Inflammatory macrophage treated with lipopolysaccharide for 4 hours (primary cell): ENCODE data around the gene SCML2.
"Not testable (repeated sequence)": the region's sequence is repeated elsewhere in the genome, so short reads cannot be mapped to it uniquely, and the experiment has no call there.

Source experiments
- DNase-seq: peaks from one replicate; pipeline ENCODE4 v3.0.0-alpha.2; 2020

SCML2 gene

DNA sequence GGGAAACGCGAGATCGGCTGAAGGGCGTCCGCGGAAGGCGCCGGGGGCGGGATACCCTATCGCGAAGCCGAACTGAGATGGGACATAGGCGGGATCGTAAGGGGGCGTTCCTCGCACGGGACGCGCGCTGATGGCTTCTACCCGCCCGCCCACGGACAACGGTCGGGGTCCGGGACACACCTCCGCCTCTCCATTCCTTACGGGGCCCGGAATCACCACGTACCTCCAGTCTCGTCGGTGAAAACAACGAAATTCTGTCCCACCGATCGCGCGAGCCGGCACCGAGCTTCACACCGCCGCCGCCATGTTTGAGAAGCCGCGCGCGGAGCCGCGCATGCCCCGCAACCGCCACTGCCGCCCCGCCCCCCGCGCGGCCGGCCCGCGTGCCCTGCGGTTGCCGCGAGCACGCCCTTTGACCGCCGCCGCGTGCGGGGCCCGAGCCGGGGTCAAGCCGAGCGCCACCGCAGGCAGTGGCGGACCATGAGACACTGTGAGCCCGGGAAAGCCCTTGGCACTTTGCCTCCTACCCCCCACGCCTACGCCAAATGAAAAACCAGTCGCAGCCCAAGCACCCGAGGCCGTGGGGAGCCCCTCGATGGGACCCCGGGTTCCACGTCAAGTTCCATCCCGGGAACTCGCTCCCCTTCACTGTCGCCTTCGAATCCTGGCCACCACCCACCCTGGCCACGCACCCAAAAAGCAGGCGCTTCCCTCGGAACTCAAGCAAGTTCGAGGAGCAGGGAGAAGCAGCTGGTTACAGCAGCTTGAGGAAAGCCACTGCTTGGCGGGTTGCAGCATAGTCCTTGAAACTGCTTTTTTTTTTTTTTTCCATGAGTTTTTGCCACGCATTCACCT is at the start of gene SCML2:
SCML2 (minus strand) TSS at position 320 of the 855 bp plus-strand sequence. CDS start 20,617 bp downstream, outside the sequence.
- DNase-seq = peak; percentile 21

DNA sequence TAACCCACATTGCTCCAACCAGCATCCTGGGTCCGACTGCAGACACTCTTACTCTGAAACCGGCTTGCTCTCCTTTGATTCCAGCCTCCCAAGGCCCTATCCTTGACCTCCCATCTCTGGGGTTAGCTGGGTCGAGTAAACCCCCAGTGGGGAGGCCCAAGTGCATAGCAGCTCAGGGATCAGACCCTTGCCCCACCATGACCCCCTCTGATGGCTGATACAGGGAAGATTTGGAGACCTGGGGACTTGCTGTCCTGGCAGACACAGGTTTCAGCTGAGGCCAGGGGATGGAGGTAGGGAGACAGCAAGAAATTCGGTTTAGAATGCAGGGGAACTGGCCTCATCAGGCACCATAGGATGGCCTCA is 47.3 kb upstream of the SCML2 start:
- DNase-seq = no peak

DNA sequence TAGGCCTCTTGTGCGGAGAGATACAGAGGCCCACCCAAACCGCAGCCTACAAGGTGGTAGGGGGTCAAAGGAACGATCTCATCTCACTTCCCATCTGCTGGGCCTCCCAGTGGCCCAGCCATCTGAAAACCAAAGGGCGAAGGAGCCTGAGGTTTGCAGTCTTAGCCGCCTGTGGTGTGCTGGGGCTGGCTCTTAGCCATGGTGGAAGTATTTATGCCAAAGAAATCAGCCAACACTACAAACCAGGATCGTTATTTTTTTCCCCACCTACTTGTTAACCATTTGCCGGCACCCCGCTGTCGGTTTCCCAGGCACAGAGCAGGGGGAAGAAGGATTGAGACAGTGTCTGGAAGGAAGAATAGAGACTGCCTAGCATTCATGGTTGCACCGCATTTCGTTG is 40.0 kb upstream of the SCML2 start:
- DNase-seq = no peak

DNA sequence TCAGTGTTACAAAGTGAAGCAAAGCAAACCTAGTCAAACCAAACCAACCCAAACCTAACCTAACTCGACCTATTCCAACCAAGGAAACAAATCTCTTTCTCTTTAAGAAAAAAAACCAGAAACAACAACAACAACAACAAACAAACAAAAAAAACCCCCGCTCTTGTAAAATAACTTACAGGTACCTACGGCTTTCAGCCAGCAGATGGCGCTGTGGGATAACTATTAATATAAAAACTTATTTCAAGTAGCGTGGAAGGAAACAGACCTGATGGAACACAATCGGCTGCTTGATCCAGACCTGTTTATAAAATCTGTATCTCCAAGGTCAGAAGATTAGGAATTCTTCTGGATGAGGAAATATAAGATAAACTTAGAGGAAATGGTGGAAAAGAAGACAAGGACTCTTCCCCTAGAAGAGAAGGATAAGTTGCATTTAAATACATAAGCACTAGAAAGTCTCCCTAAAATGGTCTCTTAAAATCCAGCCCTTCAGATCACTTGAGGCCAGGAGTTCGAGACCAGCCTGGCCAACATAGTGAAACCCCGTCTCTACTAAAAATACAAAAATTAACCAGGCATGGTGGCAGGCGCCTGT is 36.6 kb upstream of the SCML2 start:
- peak; percentile 44 for DNase-seq

DNA sequence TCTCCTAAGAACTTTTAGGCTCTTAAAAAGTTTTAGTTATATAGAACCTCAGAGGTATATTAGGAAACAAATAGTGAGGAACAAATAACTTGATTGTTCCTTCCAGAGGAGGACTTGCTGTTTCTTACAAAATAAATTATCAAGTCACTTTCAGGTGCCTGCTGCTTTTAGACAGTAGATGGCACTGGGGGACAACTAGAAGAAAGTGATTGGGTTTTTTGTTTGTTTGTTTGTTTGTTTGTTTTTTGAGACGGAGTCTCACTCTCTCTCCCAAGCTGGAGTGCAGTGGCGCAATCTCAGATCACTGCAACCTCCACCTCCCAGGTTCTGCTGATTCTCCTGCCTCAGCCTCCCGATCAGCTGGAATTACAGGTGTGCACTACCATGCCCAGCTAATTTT is 35.5 kb upstream of the SCML2 start:
- DNase-seq = no peak

DNA sequence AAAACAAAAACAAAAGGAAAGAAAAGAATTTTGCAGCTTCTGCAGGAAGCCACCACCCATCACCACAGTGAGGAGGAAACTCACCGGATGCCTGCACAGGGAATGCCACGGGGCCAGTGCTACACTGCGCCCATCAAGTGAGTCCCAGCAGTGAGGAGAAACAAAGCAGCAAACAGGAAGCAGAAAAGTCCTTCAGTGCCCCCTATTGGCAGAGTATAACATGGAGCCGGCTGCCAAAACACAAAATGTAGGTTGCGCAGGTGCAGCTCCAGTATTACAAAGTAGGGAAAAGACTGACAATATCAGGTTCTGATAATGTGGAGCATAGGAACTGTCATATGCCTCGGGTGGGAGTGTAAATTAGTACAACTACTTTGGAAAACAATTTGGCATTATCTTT is 23.3 kb upstream of the SCML2 start:
- DNase-seq = peak; percentile 21

DNA sequence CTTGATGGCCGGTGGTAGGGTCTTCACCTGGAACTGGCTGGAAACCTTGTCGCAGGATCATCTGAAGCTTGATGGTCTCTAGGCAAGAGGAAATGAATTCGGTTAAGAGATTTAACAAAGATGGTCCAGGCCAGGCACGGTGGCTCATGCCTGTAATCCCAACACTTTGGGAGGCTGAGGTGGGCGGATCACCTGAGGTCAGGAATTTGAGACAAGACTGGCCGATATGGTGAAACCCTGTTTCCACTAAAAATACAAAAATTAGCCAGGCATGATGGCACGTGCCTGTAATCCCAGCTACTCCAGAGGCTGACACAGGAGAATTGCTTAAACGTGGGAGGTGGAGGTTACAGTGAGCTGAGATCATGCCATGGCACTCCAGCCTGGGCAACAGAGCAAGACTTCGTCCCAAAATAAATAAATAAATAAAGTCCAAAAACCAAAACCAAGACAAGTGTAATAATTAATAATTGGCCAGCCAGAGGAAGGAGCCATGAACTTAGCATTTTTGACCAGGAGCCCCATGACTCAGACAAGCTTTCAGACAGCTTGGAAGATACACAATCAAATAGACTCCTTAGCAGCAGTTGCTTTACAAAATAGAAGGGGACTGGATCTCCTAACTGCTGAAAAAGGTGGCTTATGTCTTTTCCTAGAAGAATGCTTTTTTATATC is 20.8 kb upstream of the SCML2 start:
- DNase-seq = not testable (repeated sequence)

DNA sequence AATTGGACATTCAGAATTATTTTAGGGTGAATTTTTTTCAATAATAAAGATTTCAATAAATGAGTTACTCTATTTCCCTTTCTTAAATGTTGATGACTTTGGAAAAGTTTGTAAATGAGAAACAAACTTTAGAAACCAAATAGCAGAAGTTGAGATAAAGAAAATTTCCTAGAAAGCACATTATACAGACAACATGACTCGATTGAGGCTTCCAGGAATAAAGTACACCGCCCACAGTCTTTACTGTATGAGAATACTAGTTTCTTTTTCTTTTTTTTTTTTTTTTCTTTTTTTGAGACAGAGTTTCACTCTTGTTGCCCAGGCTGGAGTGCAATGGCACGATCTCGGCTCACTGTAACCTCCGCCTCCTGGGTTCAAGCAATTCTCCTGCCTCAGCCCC is 14.6 kb upstream of the SCML2 start:
- DNase-seq = peak; percentile 69

DNA sequence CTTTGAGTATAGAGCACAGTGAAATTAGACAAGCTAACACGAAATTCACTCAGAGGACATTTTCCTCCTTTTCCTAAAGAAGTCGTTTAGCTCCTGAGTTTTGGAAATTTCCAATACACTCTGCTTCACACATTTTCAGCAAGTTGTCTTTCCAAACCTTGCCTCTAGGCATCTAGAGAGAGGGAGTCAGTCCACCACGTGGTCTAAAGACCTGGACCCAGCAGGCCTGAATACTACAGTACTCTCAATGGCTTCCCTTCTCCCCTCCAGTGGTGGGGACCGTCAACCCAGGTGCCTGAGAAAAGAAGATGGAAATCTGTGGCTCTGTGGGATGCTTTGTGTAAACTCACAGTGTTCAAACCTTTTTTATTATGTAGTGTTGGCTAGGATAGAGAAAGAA is 13.9 kb upstream of the SCML2 start:
- DNase-seq = no peak

DNA sequence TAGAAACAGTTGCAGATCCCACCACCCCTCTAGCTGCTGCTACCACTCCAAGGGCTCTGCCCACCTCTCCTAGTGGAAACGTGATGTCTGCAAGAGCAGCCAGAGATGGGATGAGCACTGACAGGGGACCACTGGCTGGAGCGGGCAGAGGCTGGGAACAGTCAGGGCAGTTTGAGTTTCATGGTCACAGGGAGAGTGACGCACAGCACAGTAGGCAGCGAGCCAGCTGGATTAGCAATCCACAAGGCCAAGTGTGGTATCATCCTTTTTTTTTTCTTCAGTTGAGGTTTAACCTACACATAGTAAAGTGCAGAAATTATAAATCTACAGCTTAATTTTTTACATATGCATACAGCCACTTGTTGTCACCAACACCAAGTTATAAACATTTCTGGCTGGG is 6.4 kb upstream of the SCML2 start:
- DNase-seq = no peak

DNA sequence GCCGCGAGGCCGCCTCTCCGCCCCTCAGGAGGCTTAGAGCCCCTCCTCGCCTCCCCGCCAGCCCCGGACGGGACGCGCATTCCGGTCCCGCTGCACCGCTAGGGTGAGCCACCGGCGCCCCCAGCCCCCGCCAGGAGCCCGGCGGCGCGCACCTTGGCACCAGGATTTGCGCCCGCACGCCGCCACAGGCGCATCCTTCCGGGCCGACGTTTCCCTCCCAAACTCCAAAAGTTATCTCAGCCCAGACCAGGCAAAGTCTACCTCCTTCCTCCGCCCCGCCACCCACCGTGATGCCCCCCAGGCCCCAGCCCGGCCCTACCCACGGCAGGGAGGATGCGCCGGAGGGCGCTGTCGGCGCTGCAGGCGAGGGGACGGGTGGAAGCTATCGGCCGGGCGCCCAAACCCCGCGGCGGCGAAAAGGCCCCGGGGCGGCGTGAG is 538 bp downstream of the SCML2 start:
- DNase-seq = no peak

DNA sequence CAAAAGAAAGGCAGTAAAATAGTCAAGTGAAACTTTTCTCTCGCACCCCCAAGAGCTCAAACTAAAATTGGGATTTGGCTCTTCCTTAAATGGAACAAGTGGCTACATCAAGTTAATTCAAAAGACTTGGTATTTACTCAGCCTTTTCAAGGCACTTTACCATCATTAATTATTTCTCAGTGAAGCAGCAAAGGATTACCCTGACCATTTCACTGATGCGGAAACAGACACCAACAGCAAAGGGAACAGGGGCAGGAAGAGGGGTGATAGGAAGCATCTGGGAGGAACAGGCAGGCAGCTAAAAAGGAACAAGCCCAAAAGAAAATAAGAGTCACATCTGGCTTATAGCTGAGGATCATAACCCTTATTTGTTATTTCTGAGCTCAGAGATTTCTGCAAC is 2.7 kb downstream of the SCML2 start:
- DNase-seq = no peak

DNA sequence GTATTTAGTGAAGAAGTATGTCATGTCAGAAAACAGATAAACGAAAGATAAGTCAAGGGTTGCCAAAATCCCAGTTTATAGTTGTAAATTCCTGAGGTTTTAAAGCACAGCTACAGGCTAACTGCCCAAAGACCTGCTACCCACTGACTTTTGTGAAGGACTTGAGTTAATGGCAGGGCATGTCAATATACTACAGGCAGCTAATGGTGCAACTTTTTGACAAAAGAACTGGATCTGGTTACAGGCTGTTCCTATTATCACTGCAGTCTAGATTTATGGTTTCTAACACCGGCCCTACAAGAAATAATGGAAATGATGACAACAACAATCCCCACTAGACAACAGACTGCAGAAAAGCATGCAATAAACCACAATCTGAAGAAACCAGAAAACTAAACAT is 6.4 kb downstream of the SCML2 start:
- no peak for DNase-seq

DNA sequence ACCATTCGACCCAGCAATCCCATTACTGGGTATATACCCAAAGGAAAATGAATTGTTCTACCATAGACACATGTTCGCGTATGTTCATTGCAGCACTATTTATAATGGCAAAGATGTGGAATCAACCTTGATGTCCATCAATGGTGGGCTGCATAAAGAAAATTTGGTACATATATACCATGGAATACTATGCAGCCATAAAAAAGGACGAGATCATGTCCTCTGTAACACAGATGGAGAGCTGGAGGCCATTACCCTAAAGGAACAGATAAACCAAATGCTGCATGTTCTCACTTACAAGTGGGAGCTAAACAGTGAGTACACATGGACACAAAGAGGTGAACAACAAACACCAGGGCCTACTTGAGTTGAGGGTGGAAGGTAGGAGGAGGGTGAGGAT is 45.1 kb downstream of the SCML2 start:
- no peak for DNase-seq

DNA sequence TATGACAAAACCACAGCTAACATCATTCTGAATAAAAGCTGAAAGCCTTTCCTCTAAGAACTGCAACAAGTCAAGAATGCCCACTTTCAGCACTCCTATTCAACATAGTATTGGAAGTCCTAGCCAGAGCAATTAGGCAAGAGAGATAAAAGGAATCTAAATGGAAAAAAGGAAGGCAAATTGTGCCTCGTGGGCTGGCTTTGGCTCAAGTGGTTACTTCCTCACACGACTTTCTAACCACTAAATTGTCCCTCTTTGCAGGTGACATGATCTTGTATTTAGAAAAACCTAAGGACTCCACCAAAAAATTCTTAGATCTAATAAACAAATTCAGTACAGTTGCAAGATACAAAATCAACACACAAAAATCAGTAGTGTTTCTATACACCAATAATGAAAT is 57.2 kb downstream of the SCML2 start:
- DNase-seq = no peak

DNA sequence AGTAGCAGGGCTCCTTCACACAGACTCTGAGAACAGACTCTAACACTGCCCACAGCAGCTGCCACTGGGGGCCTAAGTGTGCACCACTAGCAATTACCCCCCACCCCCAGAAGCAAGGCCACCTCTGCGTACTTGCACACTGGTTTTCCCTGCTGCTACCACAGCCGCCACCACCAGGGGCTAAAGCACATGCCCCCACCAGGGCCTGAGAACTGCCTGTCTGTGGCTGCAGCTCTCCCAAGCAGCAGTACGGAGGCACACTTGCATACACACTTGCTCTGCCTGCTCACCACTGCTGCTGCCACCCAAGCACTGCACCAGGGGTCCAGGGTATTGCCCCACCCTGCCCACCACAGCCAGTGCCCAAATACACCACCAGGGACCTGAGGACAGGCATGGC is 59.6 kb downstream of the SCML2 start:
- DNase-seq = no peak

DNA sequence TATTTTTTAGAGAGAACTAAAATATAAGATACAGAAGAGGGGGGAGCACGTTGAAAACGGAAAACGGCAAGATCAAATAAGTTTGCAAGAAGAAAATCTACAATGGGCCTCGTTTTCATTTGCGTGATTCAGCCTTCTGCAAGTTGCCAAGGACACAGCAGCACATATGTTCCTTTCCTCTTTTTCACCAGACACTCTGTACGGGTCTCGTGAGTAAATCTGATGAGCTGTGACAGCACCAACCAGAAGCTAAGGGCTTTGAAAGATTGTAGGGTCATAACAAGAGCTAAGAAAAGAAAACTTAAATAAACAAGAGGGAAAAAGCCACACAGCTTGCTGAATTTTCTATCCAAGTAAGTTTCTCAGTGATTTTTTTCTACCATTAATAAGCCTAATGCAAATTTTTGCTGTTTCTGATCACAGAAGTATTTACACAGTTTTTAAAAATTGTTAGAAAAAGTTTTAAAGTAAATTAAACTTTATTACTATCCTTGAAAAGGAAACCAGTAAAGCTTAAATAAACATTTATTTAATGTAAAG is 63.4 kb downstream of the SCML2 start:
- no peak for DNase-seq

DNA sequence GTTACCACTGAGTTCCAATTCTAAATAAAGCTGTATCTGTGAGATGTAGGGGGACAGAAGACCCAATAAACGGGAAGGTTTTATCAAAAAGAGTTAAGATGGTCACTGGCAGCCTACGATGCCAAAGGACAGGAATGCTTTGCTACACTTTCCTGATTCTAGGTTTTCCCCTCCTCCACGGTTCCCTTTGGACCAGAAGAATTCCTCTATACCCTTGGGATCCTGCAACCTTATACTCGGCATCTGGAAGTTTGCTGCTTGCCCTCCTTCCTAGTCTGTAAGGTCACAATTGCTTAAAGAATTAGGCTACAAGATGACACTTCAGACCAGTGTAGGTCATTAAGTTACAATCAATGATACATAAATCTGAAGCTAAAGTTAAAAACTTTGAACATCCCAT is 64.3 kb downstream of the SCML2 start:
- DNase-seq = no peak

DNA sequence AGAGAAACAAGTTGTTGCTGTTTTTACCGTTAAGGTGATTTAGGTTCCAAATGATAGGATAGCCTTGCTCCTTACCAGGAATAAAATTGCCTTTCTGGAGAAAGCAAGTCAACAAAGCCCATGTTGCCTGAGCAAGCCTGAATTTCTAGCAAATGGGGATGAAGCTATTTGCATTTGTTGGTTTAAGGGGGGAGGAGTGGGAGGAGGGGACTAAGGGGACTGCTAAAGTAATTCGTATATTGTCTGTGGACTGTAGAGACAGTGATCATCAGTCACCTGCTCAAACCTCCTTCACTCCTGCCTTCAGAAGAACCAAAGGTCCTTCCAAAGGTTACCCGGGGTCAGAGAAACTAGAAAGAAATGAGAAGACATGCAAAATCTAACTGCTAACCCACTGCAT is 65.8 kb downstream of the SCML2 start:
- no peak for DNase-seq

DNA sequence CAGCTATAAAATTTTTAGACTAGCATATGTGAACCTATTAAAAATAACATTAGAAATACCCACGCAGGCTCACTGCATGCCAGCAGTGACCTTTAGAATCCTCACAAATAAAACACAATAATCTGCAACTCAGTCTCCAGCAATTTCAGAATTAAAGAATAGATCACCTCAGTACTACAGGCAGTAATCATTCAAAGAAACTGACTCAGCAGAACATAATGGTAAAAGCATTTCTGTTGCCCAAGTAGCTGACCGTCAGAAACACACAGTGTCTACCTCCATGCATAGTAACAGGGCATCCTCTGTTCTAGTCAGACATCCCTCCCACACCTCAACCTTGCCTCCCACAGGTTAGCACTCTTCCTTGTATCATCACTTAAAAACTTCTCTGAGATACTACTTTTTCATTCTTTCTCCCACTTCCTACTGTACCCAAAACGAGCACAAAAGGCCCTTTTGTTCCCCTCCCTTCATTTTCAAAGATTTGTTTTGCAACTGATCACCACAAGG is 68.1 kb downstream of the SCML2 start:
- DNase-seq = no peak

DNA sequence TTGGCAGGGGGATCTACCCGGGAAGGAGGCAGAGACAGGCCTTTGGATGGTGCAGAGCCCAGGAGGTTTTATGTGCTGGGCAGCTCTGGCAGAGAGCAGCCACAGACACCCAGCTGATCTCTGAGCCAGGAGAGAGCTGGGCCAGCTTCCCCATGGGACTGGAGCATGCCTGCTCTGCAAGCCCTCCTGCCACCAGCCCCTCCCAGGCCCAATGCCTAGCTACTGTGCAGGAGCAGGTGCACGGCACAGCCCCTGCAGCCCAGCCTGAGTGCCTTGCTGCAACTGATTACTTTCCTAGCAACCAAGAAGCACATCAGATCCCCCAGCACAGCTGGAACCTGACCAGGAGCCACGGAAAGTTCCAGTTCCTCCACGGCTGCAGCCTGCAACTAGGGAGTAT is 76.0 kb downstream of the SCML2 start:
- DNase-seq = no peak

DNA sequence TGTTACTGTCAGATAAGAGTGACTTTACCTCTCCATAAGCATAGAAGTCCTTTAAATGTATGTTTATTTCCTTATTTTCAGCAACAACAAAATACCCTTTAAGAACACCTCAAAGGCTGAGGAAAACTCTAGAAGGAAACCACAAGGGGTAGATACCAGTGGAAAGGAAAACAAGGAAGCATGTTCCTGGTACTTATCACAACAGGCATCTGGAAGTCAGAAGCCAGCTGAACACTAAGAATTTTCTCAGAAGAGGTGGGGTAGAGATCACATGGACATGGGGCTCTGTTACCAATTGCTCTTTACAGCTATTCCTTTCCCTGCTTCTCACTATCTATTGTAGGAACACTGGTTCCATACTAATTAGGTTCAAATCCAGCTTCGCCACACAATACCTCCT is 82.3 kb downstream of the SCML2 start:
- DNase-seq = no peak

DNA sequence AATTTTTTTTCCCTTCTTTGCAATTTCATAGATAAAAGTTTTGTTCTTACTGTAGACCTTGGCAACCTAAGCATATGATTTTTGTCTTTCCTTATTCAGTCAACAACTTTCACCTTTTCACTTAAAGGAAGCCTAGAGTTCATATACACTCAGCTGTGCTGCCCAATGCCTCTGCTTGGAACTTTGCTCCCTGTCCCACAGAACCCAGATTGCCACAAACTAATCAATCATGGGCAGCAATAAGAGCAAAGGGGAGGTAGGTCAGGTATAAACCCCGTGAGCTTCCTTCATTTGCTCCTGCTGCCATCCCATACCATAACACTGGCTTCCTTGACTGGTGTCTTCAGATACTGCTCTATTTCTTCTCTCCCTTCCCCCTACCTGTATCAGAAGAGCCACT is 82.8 kb downstream of the SCML2 start:
- DNase-seq = no peak

DNA sequence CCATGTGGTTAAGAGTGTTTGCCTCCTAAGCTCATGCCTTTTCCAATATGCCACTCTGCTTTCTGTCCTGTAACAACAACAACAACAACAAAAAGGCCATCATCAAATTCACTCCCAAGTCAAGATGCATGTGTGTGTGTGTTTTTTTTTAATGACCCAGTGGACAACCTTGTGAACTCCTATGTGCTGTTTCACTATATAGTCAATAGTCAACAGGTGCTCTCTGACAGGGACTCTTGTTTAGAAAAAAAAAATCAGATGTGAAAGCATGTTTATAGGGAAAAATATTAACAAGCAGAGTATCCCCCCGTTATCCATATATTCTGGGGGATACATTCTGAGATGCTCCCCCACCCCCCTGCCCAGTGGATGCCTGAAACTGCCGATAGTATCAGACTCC is 83.2 kb downstream of the SCML2 start:
- no peak for DNase-seq
